ENCODE data around the gene SPRYD7.

- TF ChIP-seq CTCF (IDR thresholded peaks at IDR 0.05; ENCODE audit: borderline replicate concordance, extremely low read depth, low read length, poor library complexity, severe bottlenecking) (no peak), EZH2 (IDR thresholded peaks at IDR 0.05; ENCODE audit: borderline replicate concordance, low read depth, low read length, severe bottlenecking) (no peak)
Observed at GRCh38 chr13:49874430-49874829, 61.7 kb downstream of the SPRYD7 start.
